SKM-1 (cell line): ENCODE results near the gene SLC25A27.

Experiments used
- DNase-seq: peaks from one replicate; lab custom pipeline; 2025; ENCODE audit not compliant: unreplicated experiment; lab: John Stamatoyannopoulos, UW

Gene SLC25A27

GRCh38 chr6:46704562-46704961 lies 51.8 kb downstream of the SLC25A27 start:
- DNase-seq: no peak

GRCh38 chr6:46706464-46706863 lies 53.7 kb downstream of the SLC25A27 start:
- no peak for DNase-seq

GRCh38 chr6:46711491-46711890 lies 58.7 kb downstream of the SLC25A27 start:
- DNase-seq: no peak

GRCh38 chr6:46715141-46715540 lies 62.4 kb downstream of the SLC25A27 start:
- no peak for DNase-seq

GRCh38 chr6:46719099-46719498 lies 66.3 kb downstream of the SLC25A27 start:
- DNase-seq: no peak

GRCh38 chr6:46720401-46720800 lies 67.6 kb downstream of the SLC25A27 start:
- no peak for DNase-seq
